Gastroesophageal sphincter (tissue), 3 donors: Measurements from ENCODE around the gene EXOC3L2.

Experiments used
- POLR2A ChIP-seq, 2 donors: fragments of 450-650 bp; IDR thresholded peaks; one replicate each; pipeline ENCODE4 v1.6.1; 2017; ENCODE audit warnings: antibody characterized with exemption in 2 of 2, mild to moderate bottlenecking in 2 of 2, moderate library complexity in 1 of 2
- TF ChIP-seq, protein P1 (sequence below), 4 experiments: fragments of 200-600 bp in 2 of 4; fragments of 450-650 bp in 2 of 4; sonication (generic) in 1 of 4; IDR thresholded peaks; one replicate each; pipeline ENCODE4 v1.5.1; 2017 to 2019; ENCODE audit warnings: antibody characterized with exemption in 4 of 4, mild to moderate bottlenecking in 2 of 4, moderate library complexity in 2 of 4

GRCh38 chr19:45217957-45218334 is 27.3 kb downstream of the EXOC3L2 start:
- TF ChIP-seq, protein P1, sequence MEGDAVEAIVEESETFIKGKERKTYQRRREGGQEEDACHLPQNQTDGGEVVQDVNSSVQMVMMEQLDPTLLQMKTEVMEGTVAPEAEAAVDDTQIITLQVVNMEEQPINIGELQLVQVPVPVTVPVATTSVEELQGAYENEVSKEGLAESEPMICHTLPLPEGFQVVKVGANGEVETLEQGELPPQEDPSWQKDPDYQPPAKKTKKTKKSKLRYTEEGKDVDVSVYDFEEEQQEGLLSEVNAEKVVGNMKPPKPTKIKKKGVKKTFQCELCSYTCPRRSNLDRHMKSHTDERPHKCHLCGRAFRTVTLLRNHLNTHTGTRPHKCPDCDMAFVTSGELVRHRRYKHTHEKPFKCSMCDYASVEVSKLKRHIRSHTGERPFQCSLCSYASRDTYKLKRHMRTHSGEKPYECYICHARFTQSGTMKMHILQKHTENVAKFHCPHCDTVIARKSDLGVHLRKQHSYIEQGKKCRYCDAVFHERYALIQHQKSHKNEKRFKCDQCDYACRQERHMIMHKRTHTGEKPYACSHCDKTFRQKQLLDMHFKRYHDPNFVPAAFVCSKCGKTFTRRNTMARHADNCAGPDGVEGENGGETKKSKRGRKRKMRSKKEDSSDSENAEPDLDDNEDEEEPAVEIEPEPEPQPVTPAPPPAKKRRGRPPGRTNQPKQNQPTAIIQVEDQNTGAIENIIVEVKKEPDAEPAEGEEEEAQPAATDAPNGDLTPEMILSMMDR (IDR thresholded peaks at IDR 0.05) = no peak
- TF ChIP-seq POLR2A (IDR thresholded peaks at IDR 0.05) = no peak
